ENCODE measurements around the gene MACC1.
"Not testable (repeated sequence)": the region's sequence is repeated elsewhere in the genome, so short reads cannot be mapped to it uniquely, and the experiment has no call there.

The MACC1 gene

DNA sequence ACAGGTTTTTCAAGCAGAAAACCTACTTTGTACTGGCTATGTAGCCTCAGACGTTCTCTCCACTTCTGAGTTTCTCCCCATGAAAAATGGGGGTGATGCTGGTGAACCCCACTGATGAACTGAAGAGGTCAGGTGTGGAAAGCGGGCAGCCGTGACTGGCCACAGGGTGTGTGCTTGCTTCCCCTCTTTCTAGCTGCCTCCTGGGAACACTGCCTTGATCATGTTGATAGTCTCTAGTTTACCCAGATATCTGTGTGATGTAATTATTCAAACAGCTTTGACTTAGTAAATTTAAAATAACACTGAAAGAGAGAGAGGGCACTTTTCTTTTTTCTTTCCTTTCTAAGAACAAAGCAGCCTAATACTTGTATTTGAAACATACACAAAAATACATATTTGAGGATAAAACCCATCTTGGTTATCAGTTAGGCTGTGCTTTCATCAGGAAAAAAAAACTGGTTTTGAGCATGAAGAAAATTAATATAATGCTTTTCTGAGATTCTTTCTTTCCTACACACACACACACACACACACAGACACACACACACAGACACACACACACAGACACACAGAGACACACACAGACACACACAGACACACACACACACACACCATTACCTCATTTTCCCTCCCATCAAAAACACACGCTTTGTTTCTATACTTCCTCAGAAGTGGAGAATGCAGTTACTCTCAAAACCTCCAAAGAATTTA lies 76.7 kb downstream of the MACC1 start:
- H3K27ac Mint-ChIP-seq, result no peak overlapping the region
- H3K27me3 Mint-ChIP-seq, result no peaks in the 10 kb centered on the region
- H3K4me1 Mint-ChIP-seq (ENCODE audit: low read depth in 2 of 2), result no peaks in the 10 kb centered on the region
- no peaks in the 10 kb centered on the region for H3K36me3 Mint-ChIP-seq (ENCODE audit: insufficient read depth)
- H3K9me3 Mint-ChIP-seq, result peaks cover 2 to 9% of the 10 kb centered on the region in 2 donors
- H3K4me3 Mint-ChIP-seq, result no peak overlapping the region
- ATAC-seq (replicated peaks) (no peak), DNase-seq (no peak)

DNA sequence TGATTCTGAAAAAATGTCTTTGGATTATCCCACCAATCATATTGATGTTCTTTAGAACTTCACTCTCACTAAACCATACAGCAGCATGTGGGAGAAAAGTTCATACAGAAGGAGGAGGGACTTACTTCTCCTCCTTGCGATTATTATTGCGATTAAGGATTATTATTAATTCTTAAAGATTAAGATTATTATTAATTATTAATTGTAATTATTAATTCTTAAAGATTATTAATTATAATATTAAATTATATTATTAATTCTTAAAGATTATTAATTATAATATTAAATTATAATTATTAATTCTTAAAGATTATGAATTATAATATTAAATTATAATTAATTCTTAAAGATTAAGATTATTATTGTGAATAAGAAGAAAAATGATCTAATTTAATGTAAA lies 80.5 kb downstream of the MACC1 start:
- no peaks in the 10 kb centered on the region for H3K36me3 Mint-ChIP-seq (ENCODE audit: insufficient read depth)
- H3K4me1 Mint-ChIP-seq (ENCODE audit: low read depth in 2 of 2), result no peaks in the 10 kb centered on the region
- H3K9me3 Mint-ChIP-seq, result no peaks in the 10 kb centered on the region
- H3K4me3 Mint-ChIP-seq, result no peak overlapping the region
- no peak overlapping the region for H3K27ac Mint-ChIP-seq
- no peaks in the 10 kb centered on the region for H3K27me3 Mint-ChIP-seq
- no peak for ATAC-seq (replicated peaks)
- DNase-seq, result no peak

DNA sequence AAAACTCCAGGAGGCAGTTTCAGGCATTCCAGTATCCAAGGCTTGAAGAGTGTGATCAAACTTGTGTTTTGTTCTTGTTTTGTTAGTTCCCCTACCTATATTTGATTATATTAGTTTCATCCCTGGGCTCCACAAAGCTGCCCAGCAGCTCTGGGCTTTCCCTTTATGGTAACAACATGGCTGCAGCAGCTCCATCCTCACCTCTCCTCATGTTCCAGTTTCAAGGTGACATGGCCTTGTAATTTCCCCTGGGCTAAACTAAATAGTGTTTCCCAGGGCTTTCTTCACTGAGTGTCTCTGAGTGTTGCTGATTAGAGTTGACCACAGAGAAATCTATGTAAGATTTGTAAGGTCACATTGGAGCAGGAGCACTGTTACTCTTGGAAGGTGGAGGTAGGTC lies 83.4 kb downstream of the MACC1 start:
- Mint-ChIP-seq H3K4me1 (ENCODE audit: low read depth in 2 of 2) (no peaks in the 10 kb centered on the region), H3K9me3 (peaks cover 0 to 3% of the 10 kb centered on the region in 2 donors), H3K4me3 (no peak overlapping the region), H3K27me3 (no peaks in the 10 kb centered on the region), H3K27ac (no peak overlapping the region), H3K36me3 (ENCODE audit: insufficient read depth) (no peaks in the 10 kb centered on the region)
- no peak for ATAC-seq (replicated peaks)
- DNase-seq, result no peak

DNA sequence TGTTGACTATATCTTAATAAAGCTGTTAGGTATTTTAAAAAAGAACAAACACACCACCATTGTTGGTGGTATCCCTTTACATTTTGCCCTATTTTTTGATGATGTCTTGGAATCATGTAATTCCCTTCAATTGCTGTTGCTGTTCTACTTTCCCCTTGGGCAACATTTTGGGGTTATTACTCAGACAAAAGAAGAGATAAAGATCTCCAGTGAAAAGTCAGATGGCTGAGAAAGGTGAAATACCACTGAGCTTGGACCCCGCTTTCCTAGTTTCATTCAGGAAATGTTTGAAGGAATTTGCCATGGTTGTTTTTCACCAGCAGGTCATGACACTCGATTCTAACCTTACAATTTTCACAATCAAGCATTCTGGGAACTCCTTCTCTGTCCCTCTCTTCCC lies 84.6 kb downstream of the MACC1 start:
- H3K27me3 Mint-ChIP-seq, result no peaks in the 10 kb centered on the region
- peaks cover 0 to 3% of the 10 kb centered on the region in 2 donors for H3K9me3 Mint-ChIP-seq
- DNase-seq (no peak), ATAC-seq (replicated peaks) (no peak)
- H3K4me3 Mint-ChIP-seq, result no peak overlapping the region
- H3K27ac Mint-ChIP-seq, result no peak overlapping the region
- H3K4me1 Mint-ChIP-seq (ENCODE audit: low read depth in 2 of 2), result no peaks in the 10 kb centered on the region
- no peaks in the 10 kb centered on the region for H3K36me3 Mint-ChIP-seq (ENCODE audit: insufficient read depth)

DNA sequence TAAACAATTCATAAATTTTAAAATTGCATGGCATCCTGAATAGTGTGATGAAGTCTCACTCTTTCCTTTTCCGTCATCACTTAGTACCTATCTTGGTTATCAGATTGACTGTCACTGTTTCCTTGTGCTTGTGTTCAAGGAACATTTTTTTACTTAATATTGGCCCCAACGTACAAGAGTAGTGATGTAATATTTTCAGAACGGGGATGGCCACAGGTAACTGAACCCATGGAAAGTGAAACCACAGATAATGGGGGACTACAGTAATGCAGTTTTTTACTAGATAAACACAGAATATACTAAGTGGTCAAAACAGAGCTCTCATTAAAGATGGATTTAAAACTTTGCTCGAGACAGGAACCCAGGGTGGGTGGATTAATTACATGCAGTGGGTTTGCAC lies 85.4 kb downstream of the MACC1 start:
- H3K9me3 Mint-ChIP-seq, result peaks cover 0 to 3% of the 10 kb centered on the region in 2 donors
- H3K4me3 Mint-ChIP-seq, result no peak overlapping the region
- ATAC-seq (replicated peaks) (no peak), DNase-seq (no peak)
- H3K4me1 Mint-ChIP-seq (ENCODE audit: low read depth in 2 of 2), result no peaks in the 10 kb centered on the region
- no peak overlapping the region for H3K27ac Mint-ChIP-seq
- no peaks in the 10 kb centered on the region for H3K36me3 Mint-ChIP-seq (ENCODE audit: insufficient read depth)
- no peaks in the 10 kb centered on the region for H3K27me3 Mint-ChIP-seq

DNA sequence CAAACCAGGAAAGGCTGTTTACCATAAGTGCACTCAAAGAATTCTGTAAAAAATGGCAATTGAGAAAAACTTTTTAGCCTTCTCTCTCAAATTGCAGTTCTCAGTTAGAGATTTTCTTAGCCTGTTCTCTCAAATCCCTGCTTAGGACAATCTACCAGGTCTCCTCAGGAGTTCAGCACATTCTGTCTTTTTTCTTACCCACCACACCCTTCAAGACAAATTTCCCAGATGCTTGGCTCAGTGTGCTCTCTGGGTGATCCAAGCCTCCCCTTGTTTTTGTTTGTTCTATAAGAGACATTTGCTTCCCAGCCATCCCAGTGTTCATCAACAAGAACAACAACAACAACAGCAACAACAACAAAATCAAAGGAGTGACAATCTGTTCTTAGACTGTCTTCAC lies 87.3 kb downstream of the MACC1 start:
- no peaks in the 10 kb centered on the region for H3K27me3 Mint-ChIP-seq
- no peak for ATAC-seq (replicated peaks)
- DNase-seq, result no peak
- no peak overlapping the region for H3K4me3 Mint-ChIP-seq
- no peak overlapping the region for H3K27ac Mint-ChIP-seq
- no peaks in the 10 kb centered on the region for H3K36me3 Mint-ChIP-seq (ENCODE audit: insufficient read depth)
- no peaks in the 10 kb centered on the region for H3K4me1 Mint-ChIP-seq (ENCODE audit: low read depth in 2 of 2)
- H3K9me3 Mint-ChIP-seq, result peaks cover 0 to 3% of the 10 kb centered on the region in 2 donors

DNA sequence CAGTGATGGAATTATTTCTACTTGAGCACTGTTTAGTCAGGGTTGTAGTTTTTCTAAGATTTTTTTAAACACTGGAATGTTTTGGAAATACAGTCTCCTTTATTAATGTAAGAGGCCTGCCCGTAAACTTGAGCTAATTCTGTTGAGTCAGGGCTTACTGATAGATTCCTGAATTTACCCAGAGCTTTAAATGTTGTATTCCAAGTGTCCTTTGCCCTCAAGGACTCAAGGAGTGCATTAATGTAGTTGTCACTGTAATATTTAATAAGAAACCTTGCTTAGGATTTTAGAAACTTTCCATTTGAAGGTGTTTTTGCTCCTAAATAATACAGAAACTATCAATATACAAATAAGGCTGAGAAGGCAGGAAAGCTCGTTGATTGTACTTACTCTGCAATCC lies 89.2 kb downstream of the MACC1 start:
- Mint-ChIP-seq H3K9me3 (peaks cover 0 to 3% of the 10 kb centered on the region in 2 donors), H3K4me1 (ENCODE audit: low read depth in 2 of 2) (no peaks in the 10 kb centered on the region), H3K36me3 (ENCODE audit: insufficient read depth) (no peaks in the 10 kb centered on the region), H3K27me3 (no peaks in the 10 kb centered on the region), H3K27ac (no peak overlapping the region), H3K4me3 (no peak overlapping the region)
- no peak for ATAC-seq (replicated peaks)
- no peak for DNase-seq

DNA sequence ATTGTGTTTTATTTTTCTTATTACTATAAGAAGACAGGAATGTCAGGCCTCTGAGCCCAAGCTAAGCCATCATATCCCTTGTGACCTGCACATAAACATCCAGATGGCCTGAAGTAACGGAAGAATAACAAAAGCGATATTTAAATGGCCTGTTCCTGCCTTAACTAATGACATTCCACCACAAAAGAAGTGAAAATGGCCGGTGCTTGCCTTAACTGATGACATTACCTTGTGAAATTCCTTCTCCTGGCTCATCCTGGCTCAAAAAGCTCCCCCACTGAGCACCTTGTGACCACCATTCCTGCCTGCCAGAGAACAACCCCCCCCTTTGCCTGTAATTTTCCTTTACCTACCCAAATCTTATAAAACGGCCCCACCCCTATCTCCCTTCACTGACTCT lies 91.1 kb downstream of the MACC1 start:
- H3K36me3 Mint-ChIP-seq (ENCODE audit: insufficient read depth); H3K4me1 Mint-ChIP-seq (ENCODE audit: low read depth in 2 of 2); H3K27ac Mint-ChIP-seq; ATAC-seq (replicated peaks); H3K9me3 Mint-ChIP-seq; H3K4me3 Mint-ChIP-seq; DNase-seq; H3K27me3 Mint-ChIP-seq: not testable (repeated sequence)

DNA sequence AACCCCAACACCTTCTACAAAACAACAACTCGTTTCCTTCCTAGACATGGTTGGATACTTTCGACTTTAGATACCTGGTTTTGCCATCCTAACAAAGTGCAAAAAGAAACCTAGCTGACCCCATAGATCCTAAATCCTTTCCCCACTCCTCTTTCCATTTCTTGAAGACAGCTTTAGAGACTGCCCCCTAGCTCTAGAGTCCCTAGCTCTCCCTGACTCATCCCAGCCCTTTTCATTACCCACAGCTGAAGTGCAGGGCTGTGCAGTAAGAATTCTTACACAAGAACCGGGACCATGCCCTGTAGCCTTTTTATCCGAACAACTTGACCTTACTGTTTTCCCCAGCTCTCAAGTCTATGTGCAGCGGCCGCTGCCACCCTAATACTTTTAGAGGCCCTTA lies 93.1 kb downstream of the MACC1 start:
- not testable (repeated sequence) for H3K4me1 Mint-ChIP-seq (ENCODE audit: low read depth in 2 of 2); ATAC-seq (replicated peaks); H3K27ac Mint-ChIP-seq; H3K27me3 Mint-ChIP-seq; H3K36me3 Mint-ChIP-seq (ENCODE audit: insufficient read depth); H3K9me3 Mint-ChIP-seq; DNase-seq; H3K4me3 Mint-ChIP-seq

DNA sequence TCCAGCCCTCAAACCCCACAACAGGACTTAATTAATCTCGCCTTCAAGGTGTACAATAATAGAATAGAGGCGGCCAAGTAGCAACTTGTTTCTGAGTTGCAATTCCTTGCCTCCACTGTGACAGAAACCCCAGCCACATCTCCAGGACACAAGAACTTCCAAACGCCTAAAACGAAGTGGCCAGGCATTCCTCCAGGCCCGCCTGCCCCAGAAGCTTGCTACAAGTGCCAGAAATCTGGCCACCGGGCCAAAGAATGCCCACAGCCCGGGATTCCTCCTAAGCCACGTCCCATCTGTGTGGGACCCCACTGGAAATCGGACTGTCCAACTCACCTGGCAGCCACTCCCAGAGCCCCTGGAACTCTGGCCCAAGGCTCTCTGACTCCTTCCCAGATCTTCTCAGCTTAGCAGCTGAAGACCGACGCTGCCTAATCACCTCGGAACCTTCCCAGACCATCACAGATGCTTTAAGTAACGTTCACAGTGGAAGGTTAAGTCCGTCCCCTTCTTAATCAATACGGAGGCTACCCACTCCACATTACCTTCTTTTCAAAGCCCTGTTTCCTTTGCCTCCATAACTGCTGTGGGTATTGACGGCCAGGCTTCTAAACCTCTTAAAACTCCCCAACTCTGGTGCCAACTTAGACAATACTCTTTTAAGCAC lies 94.4 kb downstream of the MACC1 start:
- H3K27me3 Mint-ChIP-seq; H3K4me1 Mint-ChIP-seq (ENCODE audit: low read depth in 2 of 2); H3K27ac Mint-ChIP-seq; ATAC-seq (replicated peaks); DNase-seq; H3K4me3 Mint-ChIP-seq; H3K36me3 Mint-ChIP-seq (ENCODE audit: insufficient read depth); H3K9me3 Mint-ChIP-seq: not testable (repeated sequence)

DNA sequence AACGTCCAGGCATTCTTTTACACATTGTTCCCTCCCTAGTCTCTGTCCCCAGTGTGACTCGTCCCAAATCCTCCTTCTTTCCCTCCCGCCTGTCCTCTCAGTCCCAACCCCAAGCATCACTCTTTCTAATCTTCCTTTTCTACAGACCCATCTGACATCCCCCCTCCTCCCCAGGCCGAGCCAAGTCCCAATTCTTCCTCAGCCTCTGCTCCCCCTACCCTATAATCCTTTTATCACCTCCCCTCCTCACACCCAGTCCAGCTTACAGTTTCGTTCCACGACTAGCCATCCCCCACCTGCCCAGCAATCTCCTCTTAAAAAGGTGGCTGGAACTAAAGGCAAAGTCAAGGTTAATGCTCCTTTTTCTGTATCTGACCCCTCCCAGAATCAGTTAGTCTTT lies 95.1 kb downstream of the MACC1 start:
- Mint-ChIP-seq H3K27me3 (no peaks in the 10 kb centered on the region), H3K36me3 (ENCODE audit: insufficient read depth) (no peaks in the 10 kb centered on the region), H3K4me1 (ENCODE audit: low read depth in 2 of 2) (no peaks in the 10 kb centered on the region), H3K4me3 (no peak overlapping the region), H3K9me3 (peaks cover 7 to 9% of the 10 kb centered on the region in 2 donors), H3K27ac (no peak overlapping the region)
- no peak for DNase-seq
- no peak for ATAC-seq (replicated peaks)

DNA sequence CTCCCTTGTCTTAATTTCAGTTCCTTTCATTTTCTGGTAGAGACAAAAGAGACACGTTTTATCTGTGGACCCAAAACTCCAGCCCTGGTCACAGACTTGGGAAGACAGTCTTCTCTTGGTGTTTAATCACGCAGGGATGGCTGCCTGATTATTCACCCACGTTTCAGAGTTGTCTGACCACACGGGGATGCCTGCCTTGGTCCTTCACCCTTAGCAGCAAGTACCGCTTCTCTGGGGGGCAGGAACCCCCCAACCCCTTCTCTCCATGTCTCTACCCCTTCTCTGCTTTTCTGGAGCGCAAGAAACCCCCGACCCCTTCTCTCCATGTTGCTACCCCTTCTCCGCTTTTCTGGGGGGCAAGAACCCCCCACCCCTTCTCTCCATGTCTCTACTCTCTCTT lies 95.8 kb downstream of the MACC1 start:
- H3K4me1 Mint-ChIP-seq (ENCODE audit: low read depth in 2 of 2), result no peaks in the 10 kb centered on the region
- H3K9me3 Mint-ChIP-seq, result peaks cover 7 to 9% of the 10 kb centered on the region in 2 donors
- no peak for DNase-seq
- no peak overlapping the region for H3K27ac Mint-ChIP-seq
- H3K36me3 Mint-ChIP-seq (ENCODE audit: insufficient read depth), result no peaks in the 10 kb centered on the region
- H3K27me3 Mint-ChIP-seq, result no peaks in the 10 kb centered on the region
- no peak for ATAC-seq (replicated peaks)
- no peak overlapping the region for H3K4me3 Mint-ChIP-seq

DNA sequence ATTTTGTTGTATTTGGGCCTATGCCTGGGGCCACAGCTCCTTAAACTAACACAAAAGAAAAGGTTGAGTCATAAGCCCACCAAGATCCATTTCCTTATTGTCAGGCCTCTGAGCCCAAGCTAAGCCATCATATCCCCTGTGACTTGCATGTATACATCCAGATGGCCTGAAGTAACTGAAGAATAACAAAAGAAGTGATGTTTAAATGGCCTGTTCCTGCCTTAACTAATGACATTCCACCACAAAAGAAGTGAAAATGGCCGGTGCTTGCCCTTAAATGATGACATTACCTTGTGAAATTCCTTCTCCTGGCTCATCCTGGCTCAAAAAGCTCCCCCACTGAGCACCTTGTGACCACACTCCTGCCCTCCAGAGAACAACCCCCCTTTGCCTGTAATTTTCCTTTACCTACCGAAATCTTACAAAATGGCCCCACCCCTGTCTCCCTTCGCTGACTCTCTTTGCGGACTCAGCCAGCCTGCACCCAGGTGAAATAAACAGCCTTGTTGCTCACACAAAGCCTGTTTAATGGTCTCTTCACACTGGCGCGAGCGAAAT lies 96.5 kb downstream of the MACC1 start:
- not testable (repeated sequence) for H3K27me3 Mint-ChIP-seq; DNase-seq; ATAC-seq (replicated peaks); H3K27ac Mint-ChIP-seq; H3K4me1 Mint-ChIP-seq (ENCODE audit: low read depth in 2 of 2); H3K4me3 Mint-ChIP-seq; H3K36me3 Mint-ChIP-seq (ENCODE audit: insufficient read depth); H3K9me3 Mint-ChIP-seq

DNA sequence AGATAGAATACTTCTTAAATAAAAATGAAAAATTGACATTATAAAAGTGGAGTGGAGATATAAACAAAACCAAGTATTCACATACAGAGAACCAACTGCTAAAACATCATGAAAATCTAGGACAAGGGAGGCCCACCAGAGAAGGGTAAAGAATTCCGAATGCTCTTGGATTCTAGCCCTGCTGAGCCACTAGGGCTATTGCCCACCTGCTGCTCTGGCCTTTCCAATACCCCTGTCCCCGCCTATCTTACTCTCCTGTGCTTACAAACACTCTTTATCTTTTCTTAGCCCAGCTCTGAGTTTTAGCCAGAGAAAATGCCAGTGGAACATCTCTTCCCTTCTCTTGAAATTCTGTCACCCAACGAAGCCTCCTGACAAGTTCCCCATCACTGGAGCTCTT lies 100.3 kb downstream of the MACC1 start:
- H3K27ac Mint-ChIP-seq, result no peak overlapping the region
- DNase-seq (no peak), ATAC-seq (replicated peaks) (no peak)
- no peaks in the 10 kb centered on the region for H3K27me3 Mint-ChIP-seq
- no peak overlapping the region for H3K4me3 Mint-ChIP-seq
- H3K9me3 Mint-ChIP-seq, result peaks cover 4 to 5% of the 10 kb centered on the region in 2 donors
- H3K36me3 Mint-ChIP-seq (ENCODE audit: insufficient read depth), result no peaks in the 10 kb centered on the region
- no peaks in the 10 kb centered on the region for H3K4me1 Mint-ChIP-seq (ENCODE audit: low read depth in 2 of 2)
